ENCODE results near the gene DUSP11.
"Not testable (repeated sequence)": the region's sequence is repeated elsewhere in the genome, so short reads cannot be mapped to it uniquely, and the experiment has no call there.

DNA sequence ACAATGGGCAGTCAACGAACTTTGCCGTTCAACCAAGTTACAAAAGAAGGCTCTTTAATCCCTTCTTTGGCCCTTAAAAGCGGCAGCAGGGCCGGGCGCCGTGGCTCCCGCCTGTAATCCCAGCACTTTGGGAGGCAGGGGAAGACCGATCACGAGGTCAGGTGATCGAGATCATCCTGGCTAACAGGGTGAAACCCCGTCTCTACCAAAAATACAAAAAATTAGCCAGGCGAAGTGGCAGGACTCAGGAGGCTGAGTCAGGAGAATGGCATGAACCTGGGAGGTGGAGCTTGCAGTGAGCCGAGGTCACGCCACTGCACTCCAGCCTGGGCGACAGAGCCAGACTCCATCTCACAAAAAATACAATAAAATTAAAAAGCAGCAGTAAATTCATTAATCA is 3.5 kb upstream of the DUSP11 start:
- TF ChIP-seq POLR2AphosphoS5 (IDR thresholded peaks at IDR 0.05; ENCODE audit: insufficient read depth in 1 of 2, low read depth in 1 of 2); POLR2A (IDR thresholded peaks at IDR 0.05): not testable (repeated sequence)
- TF ChIP-seq, protein P1, sequence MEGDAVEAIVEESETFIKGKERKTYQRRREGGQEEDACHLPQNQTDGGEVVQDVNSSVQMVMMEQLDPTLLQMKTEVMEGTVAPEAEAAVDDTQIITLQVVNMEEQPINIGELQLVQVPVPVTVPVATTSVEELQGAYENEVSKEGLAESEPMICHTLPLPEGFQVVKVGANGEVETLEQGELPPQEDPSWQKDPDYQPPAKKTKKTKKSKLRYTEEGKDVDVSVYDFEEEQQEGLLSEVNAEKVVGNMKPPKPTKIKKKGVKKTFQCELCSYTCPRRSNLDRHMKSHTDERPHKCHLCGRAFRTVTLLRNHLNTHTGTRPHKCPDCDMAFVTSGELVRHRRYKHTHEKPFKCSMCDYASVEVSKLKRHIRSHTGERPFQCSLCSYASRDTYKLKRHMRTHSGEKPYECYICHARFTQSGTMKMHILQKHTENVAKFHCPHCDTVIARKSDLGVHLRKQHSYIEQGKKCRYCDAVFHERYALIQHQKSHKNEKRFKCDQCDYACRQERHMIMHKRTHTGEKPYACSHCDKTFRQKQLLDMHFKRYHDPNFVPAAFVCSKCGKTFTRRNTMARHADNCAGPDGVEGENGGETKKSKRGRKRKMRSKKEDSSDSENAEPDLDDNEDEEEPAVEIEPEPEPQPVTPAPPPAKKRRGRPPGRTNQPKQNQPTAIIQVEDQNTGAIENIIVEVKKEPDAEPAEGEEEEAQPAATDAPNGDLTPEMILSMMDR (IDR thresholded peaks at IDR 0.05), result not testable (repeated sequence)
